Natural killer cell treated with Interleukin-12 subunit alpha and Interleukin-12 subunit beta and Interleukin-15 and Interleukin-18, amount 100 ng/mL, for 72 hours (primary cell): ENCODE results near the gene PRKCZ. TPM values are rescaled to one million over a fixed set of nuclear protein-coding genes. Genes with fewer than 3 reads are reported as not detected.
A peak's percentile ranks its signal among the peaks of the same experiment; 100 is the strongest.

Experiments
- ATAC-seq, 2 donors: fragments of 150-1000 bp; cut with Tn5 transposase in 1 of 2; sonication (Bioruptor Pico), chemical (Tn5 transposase) in 1 of 2; 2 replicates each; pipeline ENCODE4 v1.10.0; 2021
- DNase-seq: peaks from one replicate; pipeline ENCODE4 v3.0.0; 2022; ENCODE audit warnings: low spot score
- H3K27ac Mint-ChIP-seq, 2 donors: 1 replicate in 1 of 2; 2 replicates in 1 of 2; pipeline ENCODE4 v1.8.0; 2022; ENCODE audit warnings: mixed read lengths in 2 of 2, mild to moderate bottlenecking in 1 of 2, moderate library complexity in 1 of 2
- H3K27me3 Mint-ChIP-seq, 2 donors: 1 replicate in 1 of 2; 2 replicates in 1 of 2; pipeline ENCODE4 v1.8.0; 2022; ENCODE audit warnings: mixed read lengths in 2 of 2
- H3K36me3 Mint-ChIP-seq: one replicate; pipeline ENCODE4 v1.8.0; 2022; ENCODE audit warnings: mixed read lengths
- H3K4me1 Mint-ChIP-seq, 2 donors: 1 replicate in 1 of 2; 2 replicates in 1 of 2; pipeline ENCODE4 v1.8.0; 2022; ENCODE audit warnings: low read depth in 2 of 2, mixed read lengths in 2 of 2, mild to moderate bottlenecking in 1 of 2
- H3K4me3 Mint-ChIP-seq: one replicate; pipeline ENCODE4 v1.8.0; 2022; ENCODE audit warnings: mixed read lengths
- H3K9me3 Mint-ChIP-seq: 2 replicates; pipeline ENCODE4 v1.8.0; 2022; ENCODE audit warnings: mixed read lengths
- total RNA-seq, 2 donors: library from RNA; stranded (reverse); gene quantifications; one replicate each; pipeline ENCODE4 v1.2.3, GENCODE V29; 2022

Gene PRKCZ
- total RNA-seq, 2 donors from 2014 or later = 10.8 to 13.2 TPM

DNA sequence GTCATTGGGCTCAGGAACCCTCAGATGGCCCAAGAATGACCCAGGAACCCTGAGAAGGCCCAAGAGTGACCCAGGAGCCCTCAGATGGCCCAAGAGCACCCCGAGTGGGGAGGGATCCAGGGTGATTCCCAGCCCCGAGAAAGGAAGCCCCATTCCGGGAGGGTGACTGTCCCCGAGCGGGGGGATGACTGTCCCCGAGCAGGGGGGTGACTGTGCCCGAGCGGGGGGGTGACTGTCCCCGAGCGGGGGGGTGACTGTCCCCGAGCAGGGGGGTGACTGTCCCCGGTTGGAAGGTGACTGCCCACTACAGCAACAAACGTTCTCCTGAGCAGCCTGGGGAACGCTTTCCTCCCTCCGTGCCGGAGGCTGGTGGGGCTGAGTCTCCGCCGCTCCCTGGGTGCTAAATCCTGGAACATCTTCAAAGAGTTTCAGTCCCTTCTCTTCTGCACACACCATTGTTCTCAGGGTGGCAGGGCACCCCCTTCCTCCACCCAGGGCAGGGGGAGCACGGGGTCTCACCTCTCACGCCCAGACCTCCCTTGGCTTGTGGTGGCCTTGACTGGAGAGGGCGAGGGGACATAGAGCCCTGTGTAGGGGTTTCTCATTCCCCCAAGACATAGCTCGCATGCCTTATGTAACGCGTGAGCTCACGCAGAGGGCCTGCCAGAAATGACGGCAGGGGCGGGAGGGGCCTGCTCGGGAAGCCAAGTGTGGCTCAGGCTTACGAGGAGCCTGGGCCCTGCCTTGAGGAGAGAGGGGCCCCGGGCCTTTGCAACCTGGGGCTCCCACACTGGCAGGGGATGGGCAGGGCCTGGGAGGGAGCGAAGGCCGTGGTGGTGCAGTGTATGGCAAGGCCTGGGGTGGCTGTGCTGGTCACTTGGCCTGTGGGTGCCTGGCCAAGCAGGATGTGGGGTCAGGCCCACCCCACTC, 163.6 kb downstream of the PRKCZ start:
- ATAC-seq (no peak), DNase-seq (no peak)
- Mint-ChIP-seq H3K4me3 (no peak overlapping the region), H3K27ac (no peak overlapping the region), H3K27me3 (peaks cover under 1 to 4% of the 10 kb centered on the region in 2 donors), H3K4me1 (peaks cover 0 to under 1% of the 10 kb centered on the region in 2 donors), H3K9me3 (peaks cover 1% of the 10 kb centered on the region), H3K36me3 (no peaks in the 10 kb centered on the region)

DNA sequence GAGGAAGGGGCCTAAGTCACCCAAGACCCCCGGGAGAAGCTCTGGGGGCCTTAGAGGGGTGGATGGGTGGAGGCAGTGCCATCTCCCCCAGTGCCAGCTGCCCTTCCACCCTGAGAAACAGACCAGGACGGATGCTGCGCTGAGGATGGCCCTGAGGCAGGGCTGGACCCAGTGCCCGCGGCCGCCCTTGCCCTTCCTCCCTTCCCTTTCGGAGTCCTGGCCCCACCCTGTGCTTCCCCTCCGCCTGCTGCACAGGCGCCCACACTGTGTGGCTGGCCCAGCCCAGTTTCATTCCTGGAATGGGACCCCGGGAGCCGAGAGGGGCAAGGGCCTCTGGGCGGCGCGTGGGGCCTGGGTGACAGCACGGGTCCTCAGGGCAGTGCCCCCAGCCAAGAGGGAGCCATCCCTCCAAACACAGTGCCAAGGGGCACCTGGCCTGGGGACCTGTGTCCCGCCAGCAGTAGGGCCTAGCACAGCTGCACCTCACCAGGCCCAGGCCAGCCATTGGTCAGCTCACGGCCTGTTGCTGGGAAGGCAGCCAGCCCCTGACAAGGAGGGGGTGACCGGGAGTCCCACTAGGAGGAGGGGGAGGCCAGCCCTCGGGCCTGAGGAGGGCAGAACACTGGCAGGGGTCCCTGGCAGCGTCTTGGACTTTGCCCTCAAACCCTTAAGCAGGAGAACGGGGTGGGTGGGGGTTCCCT, 164.5 kb downstream of the PRKCZ start:
- DNase-seq (no peak), ATAC-seq (no peak)
- H3K4me3 Mint-ChIP-seq = no peak overlapping the region
- no peaks in the 10 kb centered on the region for H3K36me3 Mint-ChIP-seq
- peaks cover 0 to 3% of the 10 kb centered on the region in 2 donors for H3K4me1 Mint-ChIP-seq
- no peak overlapping the region for H3K27ac Mint-ChIP-seq
- peaks cover 6 to 8% of the 10 kb centered on the region in 2 donors for H3K27me3 Mint-ChIP-seq
- peaks cover 4% of the 10 kb centered on the region for H3K9me3 Mint-ChIP-seq

- ATAC-seq (no peak), DNase-seq (no peak)
- no peaks in the 10 kb centered on the region for H3K36me3 Mint-ChIP-seq
- no peak overlapping the region for H3K27ac Mint-ChIP-seq
- no peak overlapping the region for H3K4me3 Mint-ChIP-seq
- H3K9me3 Mint-ChIP-seq = peaks cover 4% of the 10 kb centered on the region
- H3K27me3 Mint-ChIP-seq = peaks cover 6 to 8% of the 10 kb centered on the region in 2 donors
- H3K4me1 Mint-ChIP-seq = peaks cover 0 to 3% of the 10 kb centered on the region in 2 donors
Observed at GRCh38 chr1:2215329-2215728, 165.1 kb downstream of the PRKCZ start.

- ATAC-seq = no peak
Observed at GRCh38 chr1:2215909-2216766, 165.9 kb downstream of the PRKCZ start.

GRCh38 chr1:2216767-2217058, 166.5 kb downstream of the PRKCZ start:
- peaks cover 6 to 8% of the 10 kb centered on the region in 2 donors for H3K27me3 Mint-ChIP-seq

More at GRCh38 chr1:2215909-2216766, 165.9 kb downstream of the PRKCZ start:
- no peak for DNase-seq
- H3K9me3 Mint-ChIP-seq = peaks cover 4% of the 10 kb centered on the region
- peaks cover 0 to 3% of the 10 kb centered on the region in 2 donors for H3K4me1 Mint-ChIP-seq
- H3K27ac Mint-ChIP-seq = no peak overlapping the region
- H3K36me3 Mint-ChIP-seq = no peaks in the 10 kb centered on the region
- peaks cover 6 to 8% of the 10 kb centered on the region in 2 donors for H3K27me3 Mint-ChIP-seq
- no peak overlapping the region for H3K4me3 Mint-ChIP-seq

DNA sequence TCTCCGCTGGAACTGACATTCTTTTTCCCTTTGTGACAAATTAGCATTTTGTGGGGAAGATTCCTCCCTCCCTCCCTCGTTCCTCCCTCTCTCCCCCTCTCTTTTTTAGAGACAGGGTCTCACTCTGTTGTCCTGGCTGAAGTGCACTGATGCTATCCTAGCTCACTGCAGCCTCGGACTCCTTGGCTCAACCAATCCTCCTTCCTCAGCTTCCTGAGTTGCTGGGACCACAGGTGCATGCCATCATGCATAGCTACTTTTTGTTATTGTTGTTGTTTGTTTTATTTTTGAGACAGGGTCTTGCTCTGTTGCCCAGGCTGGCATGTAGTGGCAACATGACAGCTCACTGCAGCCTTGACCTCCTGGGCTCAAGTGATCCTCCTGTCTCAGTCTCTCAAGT, 171.1 kb downstream of the PRKCZ start:
- Mint-ChIP-seq H3K36me3 (no peaks in the 10 kb centered on the region), H3K9me3 (peaks cover 4% of the 10 kb centered on the region), H3K27me3 (peaks cover 7 to 8% of the 10 kb centered on the region in 2 donors), H3K27ac (no peak overlapping the region), H3K4me1 (peaks cover 0 to 3% of the 10 kb centered on the region in 2 donors), H3K4me3 (no peak overlapping the region)
- no peak for ATAC-seq
- DNase-seq = no peak

More at GRCh38 chr1:2216767-2217058, 166.5 kb downstream of the PRKCZ start:
- H3K27ac Mint-ChIP-seq = no peak overlapping the region
- DNase-seq (no peak), ATAC-seq (no peak)
- peaks cover 0 to 3% of the 10 kb centered on the region in 2 donors for H3K4me1 Mint-ChIP-seq
- H3K9me3 Mint-ChIP-seq = peaks cover 4% of the 10 kb centered on the region
- no peak overlapping the region for H3K4me3 Mint-ChIP-seq
- H3K36me3 Mint-ChIP-seq = no peaks in the 10 kb centered on the region

- peaks cover under 1 to 4% of the 10 kb centered on the region in 2 donors for H3K27me3 Mint-ChIP-seq
- no peak overlapping the region for H3K27ac Mint-ChIP-seq
- ATAC-seq (no peak), DNase-seq (no peak)
- H3K4me3 Mint-ChIP-seq = no peak overlapping the region
- peaks cover 3% of the 10 kb centered on the region in 2 donors for H3K4me1 Mint-ChIP-seq
- H3K36me3 Mint-ChIP-seq = no peaks in the 10 kb centered on the region
- no peaks in the 10 kb centered on the region for H3K9me3 Mint-ChIP-seq
Observed at GRCh38 chr1:2224170-2224584, 174.0 kb downstream of the PRKCZ start.

- H3K4me1 Mint-ChIP-seq = peaks cover 8 to 9% of the 10 kb centered on the region in 2 donors
- ATAC-seq = no peak
- H3K27ac Mint-ChIP-seq = no peak overlapping the region
- H3K4me3 Mint-ChIP-seq = no peak overlapping the region
- no peaks in the 10 kb centered on the region for H3K36me3 Mint-ChIP-seq
- H3K9me3 Mint-ChIP-seq = no peaks in the 10 kb centered on the region
- peak; percentile 41 for DNase-seq
- peaks cover 0 to 2% of the 10 kb centered on the region in 2 donors for H3K27me3 Mint-ChIP-seq
Observed at GRCh38 chr1:2224631-2225428, 174.6 kb downstream of the PRKCZ start.

DNA sequence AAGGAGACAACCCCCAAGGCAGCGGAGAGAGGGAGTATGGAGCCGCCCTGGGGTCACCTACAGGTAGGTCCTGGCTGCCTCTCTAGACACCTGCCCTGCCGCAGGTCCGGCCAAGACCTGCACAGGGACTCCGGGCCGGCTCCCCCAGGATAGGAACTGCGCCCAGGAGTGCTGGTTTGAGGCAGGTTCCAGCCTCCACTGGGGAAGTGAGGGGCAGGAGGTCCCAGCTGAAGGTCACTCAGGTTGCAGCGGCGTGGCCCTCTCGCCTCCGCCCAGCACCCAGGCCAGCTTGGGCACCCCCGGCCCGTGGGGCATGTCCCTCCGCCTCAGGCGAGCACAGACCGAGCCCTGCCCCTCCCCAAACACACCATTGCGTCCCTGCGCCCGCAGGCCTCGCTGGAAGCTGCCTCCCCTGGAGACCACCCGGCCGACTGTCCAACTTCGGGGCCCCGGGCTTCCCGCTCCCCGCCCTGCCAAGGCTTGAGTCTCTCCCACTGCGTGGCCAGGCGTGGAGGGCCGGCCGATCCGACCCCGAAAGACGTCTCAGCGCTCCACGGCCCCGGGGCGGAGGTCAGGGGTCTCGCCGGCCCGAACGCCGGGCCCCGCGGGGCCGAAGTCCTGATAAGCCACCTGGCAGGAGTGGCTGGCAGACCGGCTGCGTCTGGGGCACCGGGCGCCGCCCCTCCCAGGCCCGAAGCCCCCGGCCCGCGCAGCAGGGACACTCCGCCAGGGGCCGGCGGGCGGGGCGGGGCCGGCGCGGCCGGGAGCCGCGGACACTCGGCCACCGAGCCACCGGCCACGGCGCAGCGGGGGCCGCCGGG, 176.5 kb downstream of the PRKCZ start:
- Mint-ChIP-seq H3K27me3 (peaks cover 0 to 2% of the 10 kb centered on the region in 2 donors), H3K4me1 (peaks cover 20 to 22% of the 10 kb centered on the region in 2 donors), H3K36me3 (no peaks in the 10 kb centered on the region), H3K27ac (peak overlapping the region; percentile 57 to 76), H3K9me3 (no peaks in the 10 kb centered on the region), H3K4me3 (peak overlapping the region; percentile 80)
- ATAC-seq (no peak), DNase-seq (no peak)

DNA sequence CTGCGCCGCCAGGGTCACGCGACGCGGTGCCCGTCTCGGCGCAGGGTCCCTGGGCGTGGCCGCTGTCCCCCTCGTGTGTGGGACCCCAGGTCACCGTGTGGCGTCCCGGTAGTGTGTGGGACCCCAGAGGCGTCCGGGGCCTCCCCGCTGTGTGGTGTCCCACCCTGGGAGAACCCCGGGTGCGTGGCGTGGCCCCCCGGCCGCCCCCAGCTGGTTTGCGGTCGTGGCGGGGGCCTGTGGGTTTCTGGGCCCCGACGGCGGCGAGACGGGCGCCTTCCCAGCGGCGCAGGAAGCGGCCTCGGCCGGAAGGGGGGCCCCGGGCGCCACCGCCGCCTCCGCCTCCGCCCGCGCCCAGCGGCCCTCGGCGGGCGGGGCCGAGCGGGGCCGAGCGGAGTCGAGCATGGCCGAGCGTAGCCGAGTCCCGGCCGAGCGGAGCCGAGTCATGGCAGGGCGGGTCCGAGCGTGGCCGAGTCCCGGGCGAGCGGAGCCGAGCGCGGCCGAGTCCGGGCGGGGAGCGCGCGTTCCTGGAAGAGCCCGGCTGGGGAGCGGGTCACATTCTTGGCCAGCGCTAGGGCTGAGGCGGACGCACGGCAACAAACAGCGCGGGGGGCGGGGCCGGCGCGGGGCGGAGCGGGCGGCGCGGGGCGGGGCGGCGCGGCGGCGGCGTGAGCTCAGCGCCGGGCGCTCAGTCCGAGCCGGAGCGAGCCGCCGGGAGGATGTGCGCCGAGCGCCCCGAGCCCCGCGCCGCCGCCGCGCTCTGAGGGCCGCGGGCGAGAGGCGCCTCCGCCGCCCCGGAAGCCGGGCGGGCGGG, 177.3 kb downstream of the PRKCZ start:
- Mint-ChIP-seq H3K4me1 (peaks cover 28 to 29% of the 10 kb centered on the region in 2 donors), H3K27me3 (peaks cover 0 to 2% of the 10 kb centered on the region in 2 donors), H3K9me3 (no peaks in the 10 kb centered on the region), H3K4me3 (peak overlapping the region; percentile 65), H3K27ac (no peak overlapping the region), H3K36me3 (no peaks in the 10 kb centered on the region)
- DNase-seq (peak; percentile 98), ATAC-seq (peak; percentile 95 to 97)

- DNase-seq = no peak
- peak within 1 kb of the TSS; percentile 91 for H3K4me3 Mint-ChIP-seq
- H3K27me3 Mint-ChIP-seq = peaks cover 0 to 2% of the 10 kb centered on the region in 2 donors
- H3K4me1 Mint-ChIP-seq = peaks cover 32 to 33% of the 10 kb centered on the region in 2 donors
- no peaks in the 10 kb centered on the region for H3K36me3 Mint-ChIP-seq
- peak within 1 kb of the TSS in 1 of 2 donors; percentile 65 for H3K27ac Mint-ChIP-seq
- H3K9me3 Mint-ChIP-seq = no peaks in the 10 kb centered on the region
- ATAC-seq = no peak
Observed at GRCh38 chr1:2228157-2228594, 178.0 kb downstream of the PRKCZ start, which contains the start of gene SKI. Gene SKI (plus strand): TSS chr1:2228319. CDS start chr1:2228767, 448 bp downstream.
